Measurements from ENCODE around the gene TXNRD1. TPM values are rescaled to one million over a fixed set of nuclear protein-coding genes. Genes with fewer than 3 reads are reported as not detected.

The TXNRD1 gene
- total RNA-seq, 2 donors from 2014 or later: 83.4 to 144 TPM

- no peak for TF ChIP-seq CTCF (conservative IDR thresholded peaks at IDR 0.05)
- peaks cover 95% of the 10 kb centered on the region for H3K36me3 ChIP-seq (ENCODE audit: control insufficient read depth, insufficient read depth, low read length)
- H3K9me3 ChIP-seq (ENCODE audit: control insufficient read depth, low read length): peaks cover 8% of the 10 kb centered on the region
- Mint-ChIP-seq H3K27ac (no peak overlapping the region), H3K4me1 (no peaks in the 10 kb centered on the region), H3K9me3 (peaks cover 2% of the 10 kb centered on the region), H3K4me3 (no peak overlapping the region), H3K27me3 (ENCODE audit: insufficient read depth) (no peaks in the 10 kb centered on the region), H3K36me3 (ENCODE audit: low read depth) (peaks cover 75% of the 10 kb centered on the region)
- H3K27me3 ChIP-seq (ENCODE audit: control insufficient read depth, insufficient read depth, low read length, poor library complexity, severe bottlenecking): no peaks in the 10 kb centered on the region
- no peaks in the 10 kb centered on the region for H3K4me1 ChIP-seq (ENCODE audit: control insufficient read depth, insufficient read depth, low read length)
- H3K9ac ChIP-seq (ENCODE audit: extremely low read depth, low read length, poor library complexity, severe bottlenecking): no peak overlapping the region
- no peak overlapping the region for H3K27ac ChIP-seq (ENCODE audit: low read depth, low read length)
- no peak overlapping the region for H3K4me3 ChIP-seq (ENCODE audit: low read length)
- DNase-seq: no peak
These were observed 101.4 kb downstream of the TXNRD1 start for GRCh38 chr12:104316936-104317335.

- no peak for TF ChIP-seq CTCF (conservative IDR thresholded peaks at IDR 0.05)
- Histone ChIP-seq H3K27ac (ENCODE audit: low read depth, low read length) (no peak overlapping the region), H3K27me3 (ENCODE audit: control insufficient read depth, insufficient read depth, low read length, poor library complexity, severe bottlenecking) (no peaks in the 10 kb centered on the region), H3K9me3 (ENCODE audit: control insufficient read depth, low read length) (peaks cover 13% of the 10 kb centered on the region), H3K4me1 (ENCODE audit: control insufficient read depth, insufficient read depth, low read length) (no peaks in the 10 kb centered on the region), H3K9ac (ENCODE audit: extremely low read depth, low read length, poor library complexity, severe bottlenecking) (no peak overlapping the region), H3K4me3 (ENCODE audit: low read length) (no peak overlapping the region), H3K36me3 (ENCODE audit: control insufficient read depth, insufficient read depth, low read length) (peaks cover 94% of the 10 kb centered on the region)
- Mint-ChIP-seq H3K4me1 (no peaks in the 10 kb centered on the region), H3K27me3 (ENCODE audit: insufficient read depth) (no peaks in the 10 kb centered on the region), H3K4me3 (no peak overlapping the region), H3K9me3 (peaks cover 6% of the 10 kb centered on the region), H3K27ac (no peak overlapping the region), H3K36me3 (ENCODE audit: low read depth) (peaks cover 77% of the 10 kb centered on the region)
- 88 to 97% methylated on average over 5 to 7 of the region's 7 CpGs for WGBS, 2 experiments (ENCODE audit: insufficient coverage in 1 of 2, insufficient read length in 1 of 2)
- DNase-seq: no peak
These were observed 102.1 kb downstream of the TXNRD1 start for GRCh38 chr12:104317538-104318210.

GRCh38 chr12:104319028-104319427 lies 103.4 kb downstream of the TXNRD1 start:
- H3K9ac ChIP-seq (ENCODE audit: extremely low read depth, low read length, poor library complexity, severe bottlenecking): no peak overlapping the region
- H3K27me3 ChIP-seq (ENCODE audit: control insufficient read depth, insufficient read depth, low read length, poor library complexity, severe bottlenecking): no peaks in the 10 kb centered on the region
- H3K4me1 Mint-ChIP-seq: no peaks in the 10 kb centered on the region
- no peak for TF ChIP-seq CTCF (conservative IDR thresholded peaks at IDR 0.05)
- no peak overlapping the region for H3K4me3 ChIP-seq (ENCODE audit: low read length)
- DNase-seq: no peak
- H3K4me1 ChIP-seq (ENCODE audit: control insufficient read depth, insufficient read depth, low read length): no peaks in the 10 kb centered on the region
- H3K36me3 ChIP-seq (ENCODE audit: control insufficient read depth, insufficient read depth, low read length): peaks cover 84% of the 10 kb centered on the region
- no peaks in the 10 kb centered on the region for H3K27me3 Mint-ChIP-seq (ENCODE audit: insufficient read depth)
- no peak overlapping the region for H3K27ac Mint-ChIP-seq
- H3K9me3 ChIP-seq (ENCODE audit: control insufficient read depth, low read length): peaks cover 16% of the 10 kb centered on the region
- H3K4me3 Mint-ChIP-seq: no peak overlapping the region
- peaks cover 67% of the 10 kb centered on the region for H3K36me3 Mint-ChIP-seq (ENCODE audit: low read depth)
- peaks cover 9% of the 10 kb centered on the region for H3K9me3 Mint-ChIP-seq
- H3K27ac ChIP-seq (ENCODE audit: low read depth, low read length): no peak overlapping the region
- WGBS, 2 experiments (ENCODE audit: insufficient coverage in 1 of 2, insufficient read length in 1 of 2): no CpG with 5 or more reads among the region's 1 CpG
